ENCODE data around the gene ART5.

ART5 gene

GRCh38 chr11:3669742-3670183, 28.0 kb upstream of the ART5 start:
- Histone ChIP-seq H3K4me1 (ENCODE audit: control insufficient read depth, insufficient read depth, low read length) (no peaks in the 10 kb centered on the region; the same call in 1 of the 2 replicates), H3K9me3 (ENCODE audit: control insufficient read depth, insufficient read depth, low read length) (no peaks in the 10 kb centered on the region), H3K27ac (ENCODE audit: low read length) (no peak overlapping the region), H3K4me3 (ENCODE audit: low read length) (no peak overlapping the region), H3K36me3 (ENCODE audit: control insufficient read depth, insufficient read depth, low read length) (peaks cover 12% of the 10 kb centered on the region), H3K27me3 (ENCODE audit: control insufficient read depth, insufficient read depth, low read length) (no peaks in the 10 kb centered on the region)
- WGBS (ENCODE audit: insufficient coverage, insufficient read length): no CpG with 5 or more reads among the region's 5 CpGs
- DNase-seq (ENCODE audit: low read depth, low spot score): no peak

GRCh38 chr11:3669128-3669527, 27.3 kb upstream of the ART5 start:
- Histone ChIP-seq H3K36me3 (ENCODE audit: control insufficient read depth, insufficient read depth, low read length) (peaks cover 11% of the 10 kb centered on the region), H3K4me1 (ENCODE audit: control insufficient read depth, insufficient read depth, low read length) (no peaks in the 10 kb centered on the region; the same call in 1 of the 2 replicates), H3K9me3 (ENCODE audit: control insufficient read depth, insufficient read depth, low read length) (no peaks in the 10 kb centered on the region), H3K4me3 (ENCODE audit: low read length) (no peak overlapping the region), H3K27me3 (ENCODE audit: control insufficient read depth, insufficient read depth, low read length) (no peaks in the 10 kb centered on the region), H3K27ac (ENCODE audit: low read length) (no peak overlapping the region)
- no peak for DNase-seq (ENCODE audit: low read depth, low spot score)
- no CpG with 5 or more reads among the region's 7 CpGs for WGBS (ENCODE audit: insufficient coverage, insufficient read length)

- no CpG with 5 or more reads among the region's 89 CpGs for WGBS (ENCODE audit: insufficient coverage, insufficient read length)
Observed at GRCh38 chr11:3667149-3668035, 25.6 kb upstream of the ART5 start.

GRCh38 chr11:3666023-3666530, 24.3 kb upstream of the ART5 start:
- peaks cover 7% of the 10 kb centered on the region for H3K36me3 ChIP-seq (ENCODE audit: control insufficient read depth, insufficient read depth, low read length)
- no CpG with 5 or more reads among the region's 17 CpGs for WGBS (ENCODE audit: insufficient coverage, insufficient read length)
- H3K27me3 ChIP-seq (ENCODE audit: control insufficient read depth, insufficient read depth, low read length): no peaks in the 10 kb centered on the region
- H3K27ac ChIP-seq (ENCODE audit: low read length): no peak overlapping the region
- no peak overlapping the region for H3K4me3 ChIP-seq (ENCODE audit: low read length)
- no peaks in the 10 kb centered on the region; the same call in 1 of the 2 replicates for H3K4me1 ChIP-seq (ENCODE audit: control insufficient read depth, insufficient read depth, low read length)
- DNase-seq (ENCODE audit: low read depth, low spot score): no peak
- no peaks in the 10 kb centered on the region for H3K9me3 ChIP-seq (ENCODE audit: control insufficient read depth, insufficient read depth, low read length)

More at GRCh38 chr11:3667149-3668035, 25.6 kb upstream of the ART5 start:
- no peaks in the 10 kb centered on the region; the same call in 1 of the 2 replicates for H3K4me1 ChIP-seq (ENCODE audit: control insufficient read depth, insufficient read depth, low read length)
- no peaks in the 10 kb centered on the region for H3K9me3 ChIP-seq (ENCODE audit: control insufficient read depth, insufficient read depth, low read length)
- DNase-seq (ENCODE audit: low read depth, low spot score): no peak
- H3K27ac ChIP-seq (ENCODE audit: low read length): no peak overlapping the region
- H3K27me3 ChIP-seq (ENCODE audit: control insufficient read depth, insufficient read depth, low read length): no peaks in the 10 kb centered on the region
- no peak overlapping the region for H3K4me3 ChIP-seq (ENCODE audit: low read length)
- peaks cover 7% of the 10 kb centered on the region for H3K36me3 ChIP-seq (ENCODE audit: control insufficient read depth, insufficient read depth, low read length)

GRCh38 chr11:3665336-3666022, 23.7 kb upstream of the ART5 start:
- H3K27me3 ChIP-seq (ENCODE audit: control insufficient read depth, insufficient read depth, low read length): no peaks in the 10 kb centered on the region
- no peak overlapping the region for H3K4me3 ChIP-seq (ENCODE audit: low read length)
- peaks cover 7% of the 10 kb centered on the region for H3K36me3 ChIP-seq (ENCODE audit: control insufficient read depth, insufficient read depth, low read length)
- DNase-seq (ENCODE audit: low read depth, low spot score): no peak
- no peaks in the 10 kb centered on the region; the same call in 1 of the 2 replicates for H3K4me1 ChIP-seq (ENCODE audit: control insufficient read depth, insufficient read depth, low read length)
- no peaks in the 10 kb centered on the region for H3K9me3 ChIP-seq (ENCODE audit: control insufficient read depth, insufficient read depth, low read length)
- no CpG with 5 or more reads among the region's 6 CpGs for WGBS (ENCODE audit: insufficient coverage, insufficient read length)
- no peak overlapping the region for H3K27ac ChIP-seq (ENCODE audit: low read length)

GRCh38 chr11:3664032-3664630, 22.3 kb upstream of the ART5 start:
- Histone ChIP-seq H3K4me3 (ENCODE audit: low read length) (no peak overlapping the region), H3K27ac (ENCODE audit: low read length) (no peak overlapping the region), H3K4me1 (ENCODE audit: control insufficient read depth, insufficient read depth, low read length) (no peaks in the 10 kb centered on the region; the same call in 1 of the 2 replicates), H3K9me3 (ENCODE audit: control insufficient read depth, insufficient read depth, low read length) (no peaks in the 10 kb centered on the region), H3K27me3 (ENCODE audit: control insufficient read depth, insufficient read depth, low read length) (no peaks in the 10 kb centered on the region), H3K36me3 (ENCODE audit: control insufficient read depth, insufficient read depth, low read length) (peaks cover 7% of the 10 kb centered on the region)
- WGBS (ENCODE audit: insufficient coverage, insufficient read length): no CpG with 5 or more reads among the region's 10 CpGs
- DNase-seq (ENCODE audit: low read depth, low spot score): no peak

- H3K4me1 ChIP-seq (ENCODE audit: control insufficient read depth, insufficient read depth, low read length): no peaks in the 10 kb centered on the region; the same call in 1 of the 2 replicates
- H3K4me3 ChIP-seq (ENCODE audit: low read length): no peak overlapping the region
- H3K36me3 ChIP-seq (ENCODE audit: control insufficient read depth, insufficient read depth, low read length): peaks cover 7% of the 10 kb centered on the region
- no peaks in the 10 kb centered on the region for H3K9me3 ChIP-seq (ENCODE audit: control insufficient read depth, insufficient read depth, low read length)
- H3K27me3 ChIP-seq (ENCODE audit: control insufficient read depth, insufficient read depth, low read length): no peaks in the 10 kb centered on the region
- H3K27ac ChIP-seq (ENCODE audit: low read length): no peak overlapping the region
- no peak for DNase-seq (ENCODE audit: low read depth, low spot score)
Observed at GRCh38 chr11:3662856-3663255, 21.1 kb upstream of the ART5 start.

GRCh38 chr11:3660960-3661359, 19.2 kb upstream of the ART5 start:
- Histone ChIP-seq H3K27me3 (ENCODE audit: control insufficient read depth, insufficient read depth, low read length) (no peaks in the 10 kb centered on the region), H3K36me3 (ENCODE audit: control insufficient read depth, insufficient read depth, low read length) (no peaks in the 10 kb centered on the region; the same call in 1 of the 2 replicates), H3K4me1 (ENCODE audit: control insufficient read depth, insufficient read depth, low read length) (no peaks in the 10 kb centered on the region; the same call in 1 of the 2 replicates), H3K4me3 (ENCODE audit: low read length) (no peak overlapping the region), H3K9me3 (ENCODE audit: control insufficient read depth, insufficient read depth, low read length) (no peaks in the 10 kb centered on the region), H3K27ac (ENCODE audit: low read length) (no peak overlapping the region)
- WGBS (ENCODE audit: insufficient coverage, insufficient read length): no CpG with 5 or more reads among the region's 2 CpGs
- DNase-seq (ENCODE audit: low read depth, low spot score): no peak

GRCh38 chr11:3659595-3660515, 18.1 kb upstream of the ART5 start:
- H3K27me3 ChIP-seq (ENCODE audit: control insufficient read depth, insufficient read depth, low read length): no peaks in the 10 kb centered on the region
- no peaks in the 10 kb centered on the region for H3K9me3 ChIP-seq (ENCODE audit: control insufficient read depth, insufficient read depth, low read length)
- DNase-seq (ENCODE audit: low read depth, low spot score): no peak
- H3K4me3 ChIP-seq (ENCODE audit: low read length): no peak overlapping the region
- H3K27ac ChIP-seq (ENCODE audit: low read length): no peak overlapping the region
- WGBS (ENCODE audit: insufficient coverage, insufficient read length): no CpG with 5 or more reads among the region's 33 CpGs
- H3K36me3 ChIP-seq (ENCODE audit: control insufficient read depth, insufficient read depth, low read length): no peaks in the 10 kb centered on the region
- H3K4me1 ChIP-seq (ENCODE audit: control insufficient read depth, insufficient read depth, low read length): no peaks in the 10 kb centered on the region
